GM18526 (cell line): ENCODE data around the gene MAP4K5.

Experiments used
- POLR2A ChIP-seq: IDR thresholded peaks from 3 replicates; pipeline ENCODE4 v1.6.1; 2011; ENCODE audit not compliant: insufficient read length; ENCODE audit errors: extremely low read depth

Gene MAP4K5

GRCh38 chr14:50534997-50535396 lies 2.6 kb upstream of the MAP4K5 start:
- no peak for TF ChIP-seq POLR2A

GRCh38 chr14:50534416-50534815 lies 2.0 kb upstream of the MAP4K5 start:
- TF ChIP-seq POLR2A: no peak

DNA sequence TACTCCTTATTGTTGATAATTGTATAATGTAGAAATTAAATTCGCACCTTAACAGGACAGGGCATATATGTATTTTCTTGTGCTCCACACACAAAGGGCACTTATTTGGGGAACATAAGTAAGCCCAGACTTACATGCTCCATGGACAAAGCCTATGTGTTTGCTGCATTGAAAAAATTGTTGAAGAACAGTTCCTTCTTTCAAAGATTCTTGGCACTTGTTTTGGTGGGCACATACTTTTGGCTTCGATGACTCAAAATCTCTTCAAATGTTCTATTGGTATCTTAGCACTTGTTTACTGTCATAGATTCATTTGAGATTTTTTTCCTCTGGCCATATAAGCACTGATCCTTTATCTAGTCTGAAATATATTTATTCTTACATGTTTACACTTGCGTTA lies 1.4 kb upstream of the MAP4K5 start:
- no peak for TF ChIP-seq POLR2A

GRCh38 chr14:50533241-50533705 lies 904 bp upstream of the MAP4K5 start:
- TF ChIP-seq POLR2A: no peak

DNA sequence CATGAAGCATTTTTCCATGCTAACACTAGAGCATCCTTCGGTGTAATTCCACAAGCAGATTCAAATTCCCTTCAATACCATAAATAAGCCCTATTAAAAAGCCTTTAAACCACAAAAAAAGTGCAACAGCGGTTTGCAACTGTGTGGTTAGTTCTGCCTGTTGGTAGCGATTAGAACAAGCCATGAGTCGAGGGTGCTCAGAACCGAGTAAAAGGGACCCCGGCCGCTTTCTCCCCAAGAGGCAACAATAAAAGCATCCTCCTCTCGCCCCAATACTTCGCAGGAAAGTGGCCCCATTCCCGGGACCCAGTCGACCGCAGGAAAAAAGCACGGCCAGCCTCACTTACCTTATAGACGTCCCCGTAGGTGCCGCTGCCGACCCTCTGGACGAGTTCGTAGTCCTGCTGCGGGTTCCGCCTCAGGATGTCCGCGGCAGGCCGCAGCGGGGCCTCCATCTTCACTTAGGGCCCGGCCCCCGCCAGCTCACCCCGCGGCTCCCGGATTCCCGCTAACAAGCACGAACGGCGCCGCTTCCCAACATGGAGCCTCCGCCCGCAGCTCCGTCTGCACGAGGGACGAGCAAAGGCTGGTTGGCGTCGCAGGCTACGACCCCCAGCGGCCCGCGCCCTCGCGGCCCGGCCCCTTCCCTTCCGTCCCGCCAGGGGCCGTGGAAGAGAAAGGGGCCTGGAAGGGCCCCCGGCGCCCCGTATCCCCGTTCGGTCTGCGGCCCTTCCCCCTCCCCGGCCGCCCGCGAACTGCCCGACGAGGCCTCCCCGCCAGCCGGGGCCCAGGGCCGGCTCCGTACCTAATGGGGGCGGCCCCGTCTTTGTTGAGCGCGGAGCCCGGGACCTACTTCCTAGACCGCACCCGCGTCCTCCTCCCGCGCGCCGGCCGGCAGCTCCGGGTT lies 521 bp downstream of the MAP4K5 start:
- TF ChIP-seq POLR2A: no peak

DNA sequence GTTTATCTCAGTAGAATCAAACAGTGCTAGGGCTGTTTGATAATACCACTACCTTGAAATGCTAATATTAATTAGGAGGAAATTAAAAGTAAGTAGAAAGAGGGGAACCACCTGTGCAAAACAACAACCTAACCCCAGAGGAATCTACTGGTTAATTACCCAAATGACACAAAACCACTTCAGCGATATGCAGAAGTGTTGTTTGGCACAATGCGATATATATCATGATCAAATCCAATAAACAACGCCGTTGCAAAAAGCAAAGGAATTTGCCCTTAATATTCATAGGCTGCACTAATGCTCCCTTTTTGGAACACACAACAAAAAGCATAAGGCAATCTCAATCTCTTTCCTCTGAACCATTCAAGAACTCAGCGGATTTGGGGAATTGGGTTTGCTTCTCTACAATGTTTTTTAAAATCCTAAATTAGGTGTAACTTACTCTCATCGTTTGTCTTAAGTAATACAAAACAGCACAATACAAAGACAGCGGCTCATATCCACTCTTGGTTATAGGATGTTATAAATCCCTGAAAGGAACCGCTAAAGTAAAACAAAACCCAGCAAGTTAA lies 1.5 kb downstream of the MAP4K5 start:
- TF ChIP-seq POLR2A: no peak

GRCh38 chr14:50530358-50530757 lies 2.0 kb downstream of the MAP4K5 start:
- no peak for TF ChIP-seq POLR2A

- TF ChIP-seq POLR2A: no peak
These were observed 2.8 kb downstream of the MAP4K5 start for GRCh38 chr14:50529288-50530179.

GRCh38 chr14:50528000-50528399 lies 4.4 kb downstream of the MAP4K5 start:
- no peak for TF ChIP-seq POLR2A

DNA sequence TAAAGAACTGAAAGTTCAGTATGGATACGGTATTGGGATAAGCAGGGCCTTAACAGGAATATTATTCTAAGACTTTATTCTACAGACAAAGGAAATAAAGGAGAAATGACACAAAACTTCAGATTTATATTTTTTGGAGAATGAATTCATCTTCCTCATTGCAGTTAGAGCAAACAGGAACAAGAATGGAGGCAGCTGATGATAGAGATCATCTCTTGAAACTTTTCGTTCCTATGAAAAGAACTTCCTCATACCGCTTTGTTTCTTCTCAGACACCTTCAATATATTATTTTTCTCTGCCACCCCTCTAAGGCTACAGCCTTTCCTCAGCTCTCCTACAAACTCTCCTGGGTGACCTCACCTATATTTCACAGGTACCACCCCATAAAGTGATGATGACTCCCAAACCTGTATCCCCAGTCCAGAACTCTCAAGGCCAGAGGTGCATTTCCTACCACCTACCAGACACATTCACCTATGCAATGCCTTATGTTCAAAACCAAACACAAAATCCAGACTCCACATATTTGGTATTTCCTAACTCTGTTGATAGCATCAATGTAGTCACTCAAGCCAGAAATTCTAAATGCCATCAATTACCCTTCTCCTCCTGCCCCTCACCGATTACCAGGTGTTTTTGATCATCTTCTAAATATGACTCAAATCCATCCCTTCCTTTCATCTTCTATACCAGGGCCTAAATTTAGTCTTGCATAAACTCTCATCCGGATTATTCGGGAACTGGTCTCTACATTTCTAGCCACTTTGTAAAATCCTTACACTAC lies 7.4 kb downstream of the MAP4K5 start:
- no peak for TF ChIP-seq POLR2A

GRCh38 chr14:50524060-50524459 lies 8.3 kb downstream of the MAP4K5 start:
- TF ChIP-seq POLR2A: no peak

DNA sequence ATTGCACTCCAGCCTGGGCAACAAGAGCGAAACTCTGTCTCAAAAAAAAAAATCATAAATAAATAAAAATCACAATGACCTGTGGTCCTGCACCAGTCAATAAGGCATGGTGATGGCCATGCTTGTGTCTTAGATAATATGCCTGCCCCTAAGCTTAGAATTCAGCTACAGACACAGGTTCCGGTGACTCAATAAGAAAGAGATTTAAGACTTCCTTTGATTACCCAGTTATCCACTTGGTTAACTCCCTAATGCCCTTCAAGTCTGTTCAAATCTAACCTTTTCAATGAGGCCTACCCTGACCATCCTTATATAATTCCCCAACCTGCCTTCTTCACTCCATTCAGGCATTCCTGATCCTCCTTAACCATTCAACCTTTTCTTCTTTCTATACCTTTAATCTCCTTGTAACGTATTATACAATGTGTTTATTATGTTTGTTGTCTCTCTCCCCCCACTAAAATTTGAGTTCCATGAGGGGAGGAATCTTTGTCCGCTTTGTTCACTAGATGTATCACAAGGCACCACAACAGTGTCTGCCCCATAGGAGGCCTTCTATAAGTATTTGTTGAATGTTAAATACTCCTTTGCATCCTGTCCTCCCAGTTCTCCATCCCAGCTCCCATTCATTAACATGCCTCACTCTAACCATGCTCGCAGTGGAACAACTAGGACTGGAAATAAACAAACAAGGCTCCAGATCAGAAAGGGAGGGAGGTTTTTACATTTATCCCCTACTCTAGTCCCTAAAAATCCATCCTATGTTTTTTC lies 8.9 kb downstream of the MAP4K5 start:
- no peak for TF ChIP-seq POLR2A

- TF ChIP-seq POLR2A: no peak
These were observed 10.4 kb downstream of the MAP4K5 start for GRCh38 chr14:50521912-50522341.
